ENCODE measurements around the gene CA10.

The CA10 gene

GRCh38 chr17:51590071-51590656 lies 568.4 kb downstream of the CA10 start:
- no peak for DNase-seq (ENCODE audit: low spot score)
- TF ChIP-seq, protein P1, sequence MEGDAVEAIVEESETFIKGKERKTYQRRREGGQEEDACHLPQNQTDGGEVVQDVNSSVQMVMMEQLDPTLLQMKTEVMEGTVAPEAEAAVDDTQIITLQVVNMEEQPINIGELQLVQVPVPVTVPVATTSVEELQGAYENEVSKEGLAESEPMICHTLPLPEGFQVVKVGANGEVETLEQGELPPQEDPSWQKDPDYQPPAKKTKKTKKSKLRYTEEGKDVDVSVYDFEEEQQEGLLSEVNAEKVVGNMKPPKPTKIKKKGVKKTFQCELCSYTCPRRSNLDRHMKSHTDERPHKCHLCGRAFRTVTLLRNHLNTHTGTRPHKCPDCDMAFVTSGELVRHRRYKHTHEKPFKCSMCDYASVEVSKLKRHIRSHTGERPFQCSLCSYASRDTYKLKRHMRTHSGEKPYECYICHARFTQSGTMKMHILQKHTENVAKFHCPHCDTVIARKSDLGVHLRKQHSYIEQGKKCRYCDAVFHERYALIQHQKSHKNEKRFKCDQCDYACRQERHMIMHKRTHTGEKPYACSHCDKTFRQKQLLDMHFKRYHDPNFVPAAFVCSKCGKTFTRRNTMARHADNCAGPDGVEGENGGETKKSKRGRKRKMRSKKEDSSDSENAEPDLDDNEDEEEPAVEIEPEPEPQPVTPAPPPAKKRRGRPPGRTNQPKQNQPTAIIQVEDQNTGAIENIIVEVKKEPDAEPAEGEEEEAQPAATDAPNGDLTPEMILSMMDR (IDR thresholded peaks at IDR 0.05; ENCODE audit: extremely low read depth, missing control alignments), result no peak

- no peak for DNase-seq (ENCODE audit: low spot score)
- TF ChIP-seq, protein P1 (IDR thresholded peaks at IDR 0.05; ENCODE audit: extremely low read depth, missing control alignments), result no peak
Observed at GRCh38 chr17:51588063-51588462, 570.5 kb downstream of the CA10 start.

GRCh38 chr17:51587516-51587915 lies 571.0 kb downstream of the CA10 start:
- DNase-seq (ENCODE audit: low spot score), result no peak
- TF ChIP-seq, protein P1 (IDR thresholded peaks at IDR 0.05; ENCODE audit: extremely low read depth, missing control alignments), result no peak

GRCh38 chr17:51585514-51586104 lies 572.9 kb downstream of the CA10 start:
- no peak for DNase-seq (ENCODE audit: low spot score)
- TF ChIP-seq, protein P1 (IDR thresholded peaks at IDR 0.05; ENCODE audit: extremely low read depth, missing control alignments), result no peak

GRCh38 chr17:51580869-51581268 lies 577.6 kb downstream of the CA10 start:
- no peak for DNase-seq (ENCODE audit: low spot score)
- TF ChIP-seq, protein P1 (IDR thresholded peaks at IDR 0.05; ENCODE audit: extremely low read depth, missing control alignments), result no peak
